Subcutaneous abdominal adipose tissue (tissue), 5 donors: ENCODE data around the gene OCIAD2.
"Not testable (repeated sequence)": the region's sequence is repeated elsewhere in the genome, so short reads cannot be mapped to it uniquely, and the experiment has no call there.

Source experiments
- H3K27ac ChIP-seq: one replicate; pipeline ENCODE4 v1.7.0; 2013; ENCODE audit warnings: low read depth, mild to moderate bottlenecking, inconsistent platforms, low read length, moderate library complexity
- H3K27me3 ChIP-seq, 5 donors: one replicate each; pipeline ENCODE4 v1.7.0; 2013; ENCODE audit warnings: low read length in 5 of 5, inconsistent platforms in 1 of 5; ENCODE audit not compliant: control insufficient read depth in 5 of 5, insufficient read depth in 4 of 5
- H3K36me3 ChIP-seq, 5 donors: one replicate each; pipeline ENCODE4 v1.7.0; 2013; ENCODE audit warnings: low read length in 5 of 5; ENCODE audit not compliant: control insufficient read depth in 5 of 5, insufficient read depth in 5 of 5
- H3K4me1 ChIP-seq, 5 donors: one replicate each; pipeline ENCODE4 v1.7.0; 2013; ENCODE audit warnings: low read length in 5 of 5, mild to moderate bottlenecking in 3 of 5, moderate library complexity in 1 of 5; ENCODE audit not compliant: control insufficient read depth in 5 of 5, insufficient read depth in 5 of 5
- H3K4me3 ChIP-seq, 5 donors: one replicate each; pipeline ENCODE4 v1.7.0; 2013; ENCODE audit warnings: low read length in 5 of 5, low read depth in 1 of 5
- H3K9ac ChIP-seq, 5 donors: one replicate each; pipeline ENCODE4 v1.7.0; 2013; ENCODE audit warnings: low read length in 5 of 5, mild to moderate bottlenecking in 4 of 5, moderate library complexity in 3 of 5
- H3K9me3 ChIP-seq, 5 donors: one replicate each; pipeline ENCODE4 v1.7.0; 2013; ENCODE audit warnings: low read length in 5 of 5; ENCODE audit not compliant: control insufficient read depth in 5 of 5
- donor health status: healthy.
- donor health status: healthy.
- donor health status: healthy.
- donor health status: healthy.
- donor health status: healthy.

The OCIAD2 gene

DNA sequence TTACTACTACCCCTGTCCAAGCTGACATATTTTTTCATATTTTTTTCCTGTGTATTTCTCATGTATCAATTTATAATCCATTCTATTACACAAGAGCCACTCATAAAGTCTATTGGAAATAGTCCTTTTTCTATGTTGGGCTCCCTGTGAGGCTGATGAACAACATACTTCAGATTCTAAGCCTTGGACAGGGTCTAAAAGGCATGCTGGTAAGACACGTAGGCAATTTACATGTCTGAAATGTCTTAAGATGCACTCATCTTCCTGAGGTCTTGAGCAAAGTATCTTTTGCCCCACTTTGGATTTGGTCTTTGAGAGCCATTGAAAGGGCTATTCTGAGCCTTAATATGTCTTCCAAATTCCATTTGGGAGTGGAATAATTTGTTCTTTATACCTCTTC lies 43.9 kb downstream of the OCIAD2 start:
- H3K4me3 ChIP-seq: no peak overlapping the region
- H3K27me3 ChIP-seq: no peaks in the 10 kb centered on the region
- no peak overlapping the region for H3K27ac ChIP-seq
- H3K4me1 ChIP-seq: no peaks in the 10 kb centered on the region
- H3K9ac ChIP-seq: no peak overlapping the region
- H3K36me3 ChIP-seq: peaks cover 7 to 25% (median 16%) of the 10 kb centered on the region in 5 donors
- peaks cover 0 to 4% (median 0%) of the 10 kb centered on the region in 5 donors for H3K9me3 ChIP-seq

GRCh38 chr4:48862038-48862437 lies 44.5 kb downstream of the OCIAD2 start:
- no peaks in the 10 kb centered on the region for H3K27me3 ChIP-seq
- H3K4me3 ChIP-seq: no peak overlapping the region
- peaks cover 9 to 28% (median 21%) of the 10 kb centered on the region in 5 donors for H3K36me3 ChIP-seq
- peaks cover 0 to 4% (median 0%) of the 10 kb centered on the region in 5 donors for H3K9me3 ChIP-seq
- H3K4me1 ChIP-seq: no peaks in the 10 kb centered on the region
- H3K27ac ChIP-seq: no peak overlapping the region
- no peak overlapping the region for H3K9ac ChIP-seq

GRCh38 chr4:48858130-48858529 lies 48.4 kb downstream of the OCIAD2 start:
- H3K9me3 ChIP-seq: no peaks in the 10 kb centered on the region
- H3K27ac ChIP-seq: no peak overlapping the region
- no peaks in the 10 kb centered on the region for H3K27me3 ChIP-seq
- H3K9ac ChIP-seq: no peak overlapping the region
- H3K4me3 ChIP-seq: no peak overlapping the region
- H3K4me1 ChIP-seq: peaks cover 0 to 5% (median 0%) of the 10 kb centered on the region in 5 donors
- H3K36me3 ChIP-seq: peaks cover 23 to 42% (median 30%) of the 10 kb centered on the region in 5 donors

DNA sequence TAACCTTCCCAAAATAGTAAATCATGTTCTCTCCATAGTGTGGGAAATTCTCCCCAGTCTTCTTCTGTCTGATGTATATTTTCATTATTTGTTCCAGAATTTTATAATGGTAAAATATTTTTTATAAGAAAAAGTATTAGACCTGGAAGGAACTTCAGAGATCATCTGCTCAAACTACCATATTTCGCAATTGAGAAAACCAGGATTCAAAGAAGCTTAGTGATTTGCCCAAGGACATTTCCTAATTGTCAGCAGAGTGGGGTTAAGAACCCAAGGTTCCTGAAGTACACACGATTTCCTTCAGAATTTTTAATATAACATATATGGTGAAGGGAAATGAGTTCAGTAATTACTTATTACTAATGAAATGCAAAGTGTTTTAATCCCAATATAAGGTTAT lies 51.6 kb downstream of the OCIAD2 start:
- Histone ChIP-seq H3K4me1 (peaks cover 0 to 5% (median 0%) of the 10 kb centered on the region in 5 donors), H3K4me3 (no peak overlapping the region), H3K27me3 (no peaks in the 10 kb centered on the region), H3K27ac (no peak overlapping the region), H3K36me3 (peaks cover 27 to 53% (median 42%) of the 10 kb centered on the region in 5 donors), H3K9ac (no peak overlapping the region), H3K9me3 (no peaks in the 10 kb centered on the region)

- Histone ChIP-seq H3K9ac (no peak overlapping the region), H3K9me3 (no peaks in the 10 kb centered on the region), H3K4me3 (no peak overlapping the region), H3K27ac (no peak overlapping the region), H3K4me1 (peaks cover 0 to 5% (median 0%) of the 10 kb centered on the region in 5 donors), H3K36me3 (peaks cover 27 to 49% (median 44%) of the 10 kb centered on the region in 5 donors), H3K27me3 (no peaks in the 10 kb centered on the region)
Observed at GRCh38 chr4:48854395-48854683, 52.2 kb downstream of the OCIAD2 start.

- no peak overlapping the region for H3K9ac ChIP-seq
- H3K27ac ChIP-seq: no peak overlapping the region
- no peak overlapping the region for H3K4me3 ChIP-seq
- H3K27me3 ChIP-seq: no peaks in the 10 kb centered on the region
- no peaks in the 10 kb centered on the region for H3K9me3 ChIP-seq
- H3K4me1 ChIP-seq: peaks cover 0 to 5% (median 0%) of the 10 kb centered on the region in 5 donors
- peaks cover 27 to 49% (median 44%) of the 10 kb centered on the region in 5 donors for H3K36me3 ChIP-seq
Observed at GRCh38 chr4:48853604-48854394, 52.8 kb downstream of the OCIAD2 start.

DNA sequence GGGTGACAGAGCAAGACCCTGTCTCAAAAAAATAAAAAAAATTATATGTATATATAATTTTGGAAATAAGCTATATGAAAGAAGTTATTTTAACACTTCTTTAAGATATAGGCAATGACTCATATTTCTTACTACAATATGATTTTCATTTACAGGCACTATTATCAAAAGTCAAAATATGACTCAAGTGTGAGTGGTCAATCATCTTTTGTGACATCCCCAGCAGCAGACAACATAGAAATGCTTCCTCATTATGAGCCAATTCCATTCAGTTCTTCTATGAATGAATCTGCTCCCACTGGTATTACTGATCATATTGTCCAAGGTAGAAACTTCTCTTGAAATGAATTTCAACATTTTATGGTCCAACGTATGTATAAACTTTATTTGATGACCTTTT lies 54.9 kb downstream of the OCIAD2 start:
- H3K36me3 ChIP-seq: peaks cover 27 to 36% (median 28%) of the 10 kb centered on the region in 5 donors
- H3K27ac ChIP-seq: no peak overlapping the region
- no peak overlapping the region for H3K9ac ChIP-seq

GRCh38 chr4:48848799-48849198 lies 57.8 kb downstream of the OCIAD2 start:
- not testable (repeated sequence) for H3K4me3 ChIP-seq, H3K9ac ChIP-seq, H3K4me1 ChIP-seq, H3K27me3 ChIP-seq, H3K9me3 ChIP-seq, H3K27ac ChIP-seq
- peaks cover 28 to 46% (median 34%) of the 10 kb centered on the region in 5 donors for H3K36me3 ChIP-seq

More for the DNA sequence above, 54.9 kb downstream of the OCIAD2 start:
- H3K27me3 ChIP-seq: no peaks in the 10 kb centered on the region
- H3K9me3 ChIP-seq: no peaks in the 10 kb centered on the region
- H3K4me1 ChIP-seq: peaks cover 0 to 5% (median 0%) of the 10 kb centered on the region in 5 donors
- no peak overlapping the region for H3K4me3 ChIP-seq

DNA sequence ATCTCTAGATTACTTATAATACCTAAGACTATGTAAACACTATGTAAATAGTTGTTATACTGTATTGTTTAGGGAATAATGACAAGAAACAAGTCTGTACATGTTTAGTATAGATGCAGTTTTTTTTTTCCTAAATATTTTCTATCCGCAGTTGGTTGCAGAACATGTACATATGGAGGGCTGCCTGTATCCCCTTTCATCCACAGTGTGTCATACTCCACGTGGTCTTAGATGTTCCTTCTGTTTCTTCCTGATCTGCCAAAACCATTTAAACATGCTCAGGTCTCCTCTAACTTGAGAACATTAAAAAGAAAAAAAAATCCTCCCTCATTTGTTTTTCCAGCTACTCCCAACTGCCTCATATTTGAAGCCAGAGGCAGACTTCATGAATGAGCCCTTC lies 61.7 kb downstream of the OCIAD2 start:
- Histone ChIP-seq H3K27me3 (no peaks in the 10 kb centered on the region), H3K36me3 (peaks cover 14 to 46% (median 26%) of the 10 kb centered on the region in 5 donors), H3K9ac (no peak overlapping the region), H3K4me1 (peaks cover 0 to 7% (median 0%) of the 10 kb centered on the region in 5 donors), H3K9me3 (no peaks in the 10 kb centered on the region), H3K4me3 (no peak overlapping the region), H3K27ac (no peak overlapping the region)

- H3K27ac ChIP-seq: no peak overlapping the region
- H3K4me1 ChIP-seq: peaks cover 0 to 7% (median 0%) of the 10 kb centered on the region in 5 donors
- H3K36me3 ChIP-seq: peaks cover 22 to 65% (median 33%) of the 10 kb centered on the region in 5 donors
- H3K27me3 ChIP-seq: no peaks in the 10 kb centered on the region
- H3K9ac ChIP-seq: no peak overlapping the region
- H3K4me3 ChIP-seq: no peak overlapping the region
- no peaks in the 10 kb centered on the region for H3K9me3 ChIP-seq
Observed at GRCh38 chr4:48841045-48841827, 65.3 kb downstream of the OCIAD2 start.
